GM12872 (cell line): ENCODE results near the gene PTPN1.

Experiments
- CTCF ChIP-seq: IDR thresholded peaks from 3 replicates; pipeline ENCODE4 v1.5.1; 2011; ENCODE audit warnings: low read depth, mild to moderate bottlenecking, low read length, moderate library complexity; ENCODE audit not compliant: insufficient read depth

The PTPN1 gene

GRCh38 chr20:50561379-50562078, 51.3 kb downstream of the PTPN1 start:
- no peak for TF ChIP-seq CTCF

DNA sequence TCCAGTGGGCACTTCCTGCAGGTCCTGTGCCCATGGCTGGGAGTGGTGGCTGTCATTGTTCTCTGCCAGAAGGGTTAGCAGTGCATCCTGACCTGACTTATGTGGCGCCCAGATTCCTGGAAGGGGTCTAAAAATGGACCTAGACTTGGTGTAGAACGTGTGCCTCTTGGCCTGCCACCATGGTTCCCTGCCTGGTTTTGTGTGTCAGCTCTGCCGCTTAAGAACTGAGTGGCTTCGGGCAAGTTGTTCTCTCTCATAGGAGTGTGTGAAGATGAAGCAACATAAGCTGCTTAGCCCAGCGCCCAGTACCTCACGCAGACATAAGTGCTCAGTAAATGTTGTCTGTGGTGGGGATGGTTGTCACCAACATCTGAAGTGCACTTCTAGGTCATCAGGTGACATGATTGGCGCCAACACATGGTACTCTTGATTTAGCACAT, 52.1 kb downstream of the PTPN1 start:
- no peak for TF ChIP-seq CTCF

DNA sequence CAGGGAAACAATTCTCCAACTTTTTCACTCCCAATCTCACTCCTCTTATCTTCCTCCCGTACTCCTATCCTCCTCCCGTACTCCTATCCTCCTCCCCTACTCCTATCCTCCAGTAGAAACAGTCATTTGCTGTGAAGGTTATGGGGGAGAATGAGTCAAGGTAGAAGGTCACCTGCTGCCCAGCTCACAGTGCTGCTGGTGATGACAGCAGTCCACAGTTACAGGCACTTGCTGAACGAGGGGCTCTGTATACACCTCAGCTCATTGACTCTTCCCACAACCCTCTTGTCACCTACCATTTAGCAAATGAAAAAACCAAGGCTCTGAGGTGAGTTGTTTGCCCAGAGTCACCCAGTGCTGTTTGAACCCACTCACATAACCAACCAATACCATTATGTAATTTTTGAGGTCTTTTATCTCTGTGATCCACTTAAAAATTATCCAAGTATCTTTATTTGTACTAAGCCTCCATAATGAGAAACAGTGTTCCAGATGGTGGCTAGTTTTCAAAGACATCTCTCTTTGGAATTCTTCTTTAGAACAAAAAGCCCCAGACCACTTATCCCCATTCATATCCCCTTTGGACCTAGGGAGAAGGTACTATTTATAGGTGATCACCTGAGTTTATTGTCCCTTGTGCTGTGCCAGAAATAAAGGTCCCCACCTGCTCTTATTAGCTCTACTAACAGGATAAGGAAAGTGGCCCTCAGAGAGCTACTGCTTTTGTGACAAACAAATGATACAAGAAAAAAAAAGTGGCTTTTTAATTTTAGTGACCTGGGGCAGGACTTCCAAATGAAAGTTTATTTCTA, 53.2 kb downstream of the PTPN1 start:
- no peak for TF ChIP-seq CTCF

GRCh38 chr20:50565383-50565782, 55.2 kb downstream of the PTPN1 start:
- TF ChIP-seq CTCF = no peak

DNA sequence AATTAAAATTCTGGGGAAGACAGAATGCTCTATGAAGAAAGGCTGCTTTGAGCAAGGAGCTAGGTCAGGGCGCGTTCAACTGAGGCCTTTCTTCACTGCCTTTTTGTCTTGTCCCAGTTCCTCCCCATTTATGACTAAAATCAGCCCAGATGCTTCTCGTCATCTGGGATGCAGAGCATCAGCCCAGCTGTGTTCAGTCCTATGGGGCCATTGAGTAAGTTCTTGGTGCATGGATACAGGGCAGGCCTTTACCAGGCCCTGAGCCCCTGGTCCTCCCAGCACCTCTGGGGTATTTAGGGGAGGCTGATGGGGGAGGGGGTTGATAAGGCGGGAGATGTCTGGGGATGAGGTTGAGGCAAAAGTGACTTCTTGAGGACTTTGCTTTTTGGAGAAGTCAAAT, 55.7 kb downstream of the PTPN1 start:
- TF ChIP-seq CTCF = no peak

DNA sequence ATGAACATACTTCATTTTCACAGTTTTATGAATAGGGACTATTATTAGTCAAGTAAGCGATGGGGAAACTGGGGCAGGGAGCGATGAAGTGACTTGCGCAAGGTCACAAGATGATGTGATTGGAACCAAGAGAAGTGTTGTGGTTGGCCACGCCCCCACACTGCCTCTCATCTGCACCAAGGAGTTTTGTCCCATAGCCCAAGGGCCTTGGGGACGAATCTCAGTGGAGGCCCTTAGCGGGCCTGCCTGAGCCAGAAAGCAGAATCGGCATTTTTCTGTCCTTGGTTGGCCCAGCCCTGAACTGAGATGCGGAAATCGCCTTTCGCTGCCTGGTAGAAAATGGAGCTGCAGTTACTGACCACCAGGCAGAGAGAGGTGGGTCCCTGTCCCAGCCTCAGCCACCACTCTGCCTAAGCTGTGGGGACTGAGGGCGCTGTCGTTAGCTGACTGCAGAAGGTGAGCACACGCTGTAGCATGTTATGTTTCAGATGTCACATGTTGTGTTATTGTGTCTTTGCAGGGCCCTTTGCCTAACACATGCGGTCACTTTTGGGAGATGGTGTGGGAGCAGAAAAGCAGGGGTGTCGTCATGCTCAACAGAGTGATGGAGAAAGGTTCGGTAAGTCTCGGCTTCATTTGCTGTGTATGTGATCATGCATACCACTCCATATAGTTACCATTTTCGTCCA, 57.8 kb downstream of the PTPN1 start:
- TF ChIP-seq CTCF = no peak

GRCh38 chr20:50568549-50568942, 58.4 kb downstream of the PTPN1 start:
- TF ChIP-seq CTCF = no peak
